ENCODE results near the gene FBXO27.
A peak's percentile ranks its signal among the peaks of the same experiment; 100 is the strongest.
"Not testable (repeated sequence)": the region's sequence is repeated elsewhere in the genome, so short reads cannot be mapped to it uniquely, and the experiment has no call there.

The FBXO27 gene

GRCh38 chr19:38988627-38989026 lies 43.7 kb downstream of the FBXO27 start:
- DNase-seq (ENCODE audit: low spot score) = not testable (repeated sequence)

- DNase-seq (ENCODE audit: low spot score) = not testable (repeated sequence)
Observed at GRCh38 chr19:38987745-38988144, 44.6 kb downstream of the FBXO27 start.

- DNase-seq (ENCODE audit: low spot score) = no peak
Observed at GRCh38 chr19:38985262-38985661, 47.1 kb downstream of the FBXO27 start.

GRCh38 chr19:38980583-38981374 lies 51.6 kb downstream of the FBXO27 start:
- DNase-seq (ENCODE audit: low spot score) = no peak

- DNase-seq (ENCODE audit: low spot score) = no peak
Observed at GRCh38 chr19:38979812-38980211, 52.5 kb downstream of the FBXO27 start.

GRCh38 chr19:38978326-38978689 lies 54.0 kb downstream of the FBXO27 start:
- no peak for DNase-seq (ENCODE audit: low spot score)

- no peak for DNase-seq (ENCODE audit: low spot score)
Observed at GRCh38 chr19:38977445-38978325, 54.7 kb downstream of the FBXO27 start.

- no peak for DNase-seq (ENCODE audit: low spot score)
Observed at GRCh38 chr19:38975861-38976271, 56.5 kb downstream of the FBXO27 start.

- DNase-seq (ENCODE audit: low spot score) = peak; percentile 83
Observed at GRCh38 chr19:38975214-38975860, 57.0 kb downstream of the FBXO27 start, which contains the start of gene FBXO17. Gene FBXO17 (minus strand): TSS chr19:38975742. CDS start chr19:38950319, 25,423 bp downstream.

GRCh38 chr19:38974624-38975213 lies 57.6 kb downstream of the FBXO27 start:
- DNase-seq (ENCODE audit: low spot score) = no peak

All from D341Med (cell line).